Ovary (tissue), 9 donors: Measurements from ENCODE around the gene BANK1. TPM values are rescaled to one million over a fixed set of nuclear protein-coding genes. Genes with fewer than 3 reads are reported as not detected.

Experiments used
- DNase-seq, 5 donors: peaks; one replicate each; pipeline ENCODE4 v3.0.0-alpha.2; 2019 to 2020
- H3K27ac ChIP-seq, 2 donors: fragments of 200-600 bp; one replicate each; pipeline versions ENCODE4 v1.5.1 to v1.8.0; 2019 to 2022
- H3K27me3 ChIP-seq: fragments of 200-600 bp; one replicate; pipeline ENCODE4 v1.8.0; 2022
- H3K36me3 ChIP-seq: fragments of 200-600 bp; sonication (generic); one replicate; pipeline ENCODE4 v1.5.1; 2019
- H3K4me1 ChIP-seq: one replicate; pipeline ENCODE4 v1.8.1; 2013; ENCODE audit warnings: mild to moderate bottlenecking, moderate library complexity; ENCODE audit not compliant: insufficient read depth
- H3K4me3 ChIP-seq: fragments of 200-600 bp; sonication (generic); one replicate; pipeline ENCODE4 v1.5.1; 2017
- H3K9me3 ChIP-seq, 2 donors: fragments of 200-600 bp in 1 of 2; sonication (generic) in 1 of 2; one replicate each; pipeline versions ENCODE4 v1.5.1 to v1.8.1; 2013 to 2019; ENCODE audit warnings: mild to moderate bottlenecking in 1 of 2, moderate library complexity in 1 of 2
- EP300 ChIP-seq: sonication (generic); formaldehyde crosslinking; IDR thresholded peaks from one replicate; pipeline ENCODE4 v1.6.1; 2017; ENCODE audit warnings: antibody characterized with exemption
- POLR2A ChIP-seq: fragments of 450-650 bp; IDR thresholded peaks from one replicate; pipeline ENCODE4 v1.6.1; 2017; ENCODE audit warnings: antibody characterized with exemption, mild to moderate bottlenecking, moderate library complexity
- WGBS, 3 donors: extraction: QIAGEN DNeasy Blood & Tissue Kit in 1 of 3; methylation state at CpG; one replicate each; pipeline versions ENCODE4 v1.1.5 to v1.1.7; 2013 to 2017; 5-methylcytosine and 5-hydroxymethylcytosine counted together
- intact Hi-C, 4 donors: fragments of 100-400 bp; cut with DNase I; formaldehyde crosslinking; loops; one replicate each; pipeline versions ENCODE4 v1.11.0 to v1.15.1; 2022 to 2023
- polyA plus RNA-seq, 2 donors: library from polyadenylated mRNA; stranded (reverse); fragments of 200-250 nt in 1 of 2; fragments of 350-450 nt in 1 of 2; fragmentation: Illumina TruSeq in 1 of 2; extraction: RNeasy Lipid Tissue Mini Kit (QIAGEN cat#74804) in 1 of 2; gene quantifications; one replicate each; pipeline ENCODE4 v1.2.3, GENCODE V29; 2013 to 2014
- total RNA-seq, 7 donors: library from RNA; depleted of rRNA in 2 of 7; stranded (reverse); fragments of >200 nt in 2 of 7; fragmentation: NEBNext Ultra II Directional in 3 of 7; extraction: Animal tissue kit (Norgen Biotek cat#: 25700) in 3 of 7; gene quantifications; one replicate each; pipeline versions ENCODE4 v1.1.0 to v1.2.4, GENCODE V29; 2016 to 2023
- TF ChIP-seq, protein P1 (sequence below), 3 donors: fragments of 450-650 bp in 2 of 3; fragments of 200-600 bp in 1 of 3; IDR thresholded peaks; one replicate each; pipeline versions ENCODE4 v1.5.1 to v1.8.0; 2016 to 2022; ENCODE audit warnings: antibody characterized with exemption in 3 of 3, mild to moderate bottlenecking in 1 of 3
- donor health status: DM: no; HTN: no; CAD: no; lungs with moderate emphysema.
- donor health status: DM: no; HTN: no; CAD: no.
- donor health status: Bipolar disorder and iron deficiency.
- donor health status: DM: yes; HTN: yes; CAD: no.
- donor health status: DM: no; HTN: no; CAD: no.
- donor health status: DM: yes; HTN: yes; CAD: no.

Gene BANK1
- total and polyA plus RNA-seq, 9 donors, result 0.10 to 3.7 (median 0.36) TPM

DNA sequence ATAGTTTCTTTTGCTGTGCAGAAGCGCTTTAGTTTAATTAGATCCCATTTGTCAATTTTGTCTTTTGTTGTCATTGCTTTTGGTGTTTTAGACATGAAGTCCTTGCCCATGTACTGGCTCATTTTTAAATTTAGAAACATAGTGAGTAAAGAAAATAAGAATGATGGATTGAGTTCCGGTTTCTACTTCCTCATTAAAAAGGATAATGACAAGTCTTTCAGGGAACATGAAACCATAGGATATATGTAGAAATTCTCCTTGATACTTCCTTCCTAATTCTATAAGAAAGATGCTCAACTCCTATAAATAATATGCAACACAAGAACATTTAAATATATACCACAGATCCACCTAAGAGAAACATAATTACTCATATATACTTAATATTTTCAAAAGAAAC, 240.9 kb downstream of the BANK1 start:
- Histone ChIP-seq H3K36me3 (no peaks in the 10 kb centered on the region), H3K9me3 (no peaks in the 10 kb centered on the region), H3K4me3 (no peak overlapping the region), H3K4me1 (no peaks in the 10 kb centered on the region), H3K27ac (no peak overlapping the region), H3K27me3 (no peaks in the 10 kb centered on the region)
- 91 to 94% (median 93%) methylated on average over 2 of the region's 2 CpGs for WGBS, 3 donors
- intact Hi-C loops, result no loop called here
- TF ChIP-seq, protein P1, sequence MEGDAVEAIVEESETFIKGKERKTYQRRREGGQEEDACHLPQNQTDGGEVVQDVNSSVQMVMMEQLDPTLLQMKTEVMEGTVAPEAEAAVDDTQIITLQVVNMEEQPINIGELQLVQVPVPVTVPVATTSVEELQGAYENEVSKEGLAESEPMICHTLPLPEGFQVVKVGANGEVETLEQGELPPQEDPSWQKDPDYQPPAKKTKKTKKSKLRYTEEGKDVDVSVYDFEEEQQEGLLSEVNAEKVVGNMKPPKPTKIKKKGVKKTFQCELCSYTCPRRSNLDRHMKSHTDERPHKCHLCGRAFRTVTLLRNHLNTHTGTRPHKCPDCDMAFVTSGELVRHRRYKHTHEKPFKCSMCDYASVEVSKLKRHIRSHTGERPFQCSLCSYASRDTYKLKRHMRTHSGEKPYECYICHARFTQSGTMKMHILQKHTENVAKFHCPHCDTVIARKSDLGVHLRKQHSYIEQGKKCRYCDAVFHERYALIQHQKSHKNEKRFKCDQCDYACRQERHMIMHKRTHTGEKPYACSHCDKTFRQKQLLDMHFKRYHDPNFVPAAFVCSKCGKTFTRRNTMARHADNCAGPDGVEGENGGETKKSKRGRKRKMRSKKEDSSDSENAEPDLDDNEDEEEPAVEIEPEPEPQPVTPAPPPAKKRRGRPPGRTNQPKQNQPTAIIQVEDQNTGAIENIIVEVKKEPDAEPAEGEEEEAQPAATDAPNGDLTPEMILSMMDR (IDR thresholded peaks at IDR 0.05), result no peak
- TF ChIP-seq EP300, result no peak
- TF ChIP-seq POLR2A, result no peak
- no peak for DNase-seq

DNA sequence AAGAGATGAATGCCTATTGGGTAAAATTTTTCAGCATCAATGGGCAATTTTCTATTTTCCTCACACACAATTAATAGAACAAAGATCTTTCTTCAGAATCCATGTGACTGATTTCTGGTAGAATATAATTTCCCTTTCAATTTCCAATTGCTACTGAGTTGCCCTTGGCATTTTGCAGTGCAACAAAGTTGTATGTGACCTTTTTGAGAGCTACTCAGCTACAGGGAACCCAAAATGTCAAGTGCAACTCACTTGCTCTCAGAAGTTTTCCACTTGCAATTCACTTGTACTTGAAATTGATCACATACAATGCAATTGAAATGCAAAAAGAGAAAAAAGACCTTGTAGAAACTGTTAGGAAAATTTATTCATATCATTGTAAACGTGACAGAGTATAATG, 245.5 kb downstream of the BANK1 start:
- 64 to 80% (median 78%) methylated on average over 1 of the region's 1 CpG for WGBS, 3 donors
- no peak overlapping the region for H3K27ac ChIP-seq
- no peaks in the 10 kb centered on the region for H3K4me1 ChIP-seq
- TF ChIP-seq, protein P1 (IDR thresholded peaks at IDR 0.05), result no peak
- H3K27me3 ChIP-seq, result no peaks in the 10 kb centered on the region
- no peak overlapping the region for H3K4me3 ChIP-seq
- no peak for DNase-seq
- H3K9me3 ChIP-seq, result no peaks in the 10 kb centered on the region
- H3K36me3 ChIP-seq, result no peaks in the 10 kb centered on the region
- intact Hi-C loops, result no loop called here

DNA sequence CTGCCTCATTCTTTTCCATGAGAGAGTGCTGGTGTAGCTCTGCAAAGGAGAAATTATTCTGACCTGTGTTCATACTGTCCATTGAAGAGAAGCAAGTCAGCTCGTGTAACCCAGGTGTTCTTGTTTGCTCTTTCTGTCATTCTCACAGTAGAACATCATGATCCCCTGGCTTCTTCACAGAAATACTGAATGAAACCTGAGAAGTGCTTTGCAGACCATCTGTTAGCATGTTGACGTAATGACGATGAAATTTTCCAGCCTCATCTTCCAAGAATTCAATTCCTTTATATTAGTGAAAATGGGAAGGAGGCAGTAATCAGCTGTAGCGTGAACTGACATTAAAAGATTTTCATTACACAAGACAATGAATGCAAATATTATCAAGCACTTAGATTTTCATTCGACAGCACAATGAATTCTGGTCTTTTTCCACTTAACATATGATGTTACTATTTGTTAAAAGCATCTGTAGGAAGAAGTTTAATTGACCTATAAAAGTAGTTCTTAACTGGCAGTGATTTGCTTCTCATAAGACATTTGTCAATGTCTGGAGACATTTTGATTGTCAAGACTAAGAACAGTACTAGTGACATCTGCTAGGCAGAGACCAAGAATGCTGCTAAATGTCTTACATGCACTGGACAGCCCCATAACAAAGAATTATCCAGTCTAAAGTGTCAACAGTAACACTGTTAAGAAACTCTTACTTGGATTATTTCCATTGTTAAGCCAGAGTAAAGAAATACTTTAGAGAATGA, 246.3 kb downstream of the BANK1 start:
- Histone ChIP-seq H3K9me3 (no peaks in the 10 kb centered on the region), H3K27ac (no peak overlapping the region), H3K36me3 (no peaks in the 10 kb centered on the region), H3K27me3 (no peaks in the 10 kb centered on the region), H3K4me1 (no peaks in the 10 kb centered on the region), H3K4me3 (no peak overlapping the region)
- no peak for DNase-seq
- intact Hi-C loops, result no loop called here
- WGBS, 3 donors, result 60 to 69% (median 64%) methylated on average over 5 of the region's 5 CpGs
- TF ChIP-seq POLR2A (no peak), EP300 (no peak)
- TF ChIP-seq, protein P1 (IDR thresholded peaks at IDR 0.05), result no peak

DNA sequence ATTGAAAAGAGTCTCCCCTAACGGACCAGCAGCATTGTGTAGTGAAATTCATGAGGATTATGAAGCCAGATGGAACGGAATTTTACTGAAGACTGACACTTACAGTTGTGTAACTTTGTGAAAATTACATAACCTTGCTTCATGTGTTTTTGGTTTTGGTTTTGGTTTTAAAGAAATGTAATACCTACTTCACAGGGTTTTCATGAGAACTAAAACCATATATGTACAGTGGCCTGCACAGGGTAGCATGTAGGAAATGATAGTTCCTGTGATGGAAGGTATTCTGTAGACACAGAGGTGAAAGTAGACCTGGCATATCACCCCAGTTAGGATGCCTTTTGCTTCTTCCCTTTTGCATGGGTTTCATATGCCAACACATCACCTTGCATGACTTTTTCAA, 247.0 kb downstream of the BANK1 start:
- H3K27me3 ChIP-seq, result no peaks in the 10 kb centered on the region
- 43 to 58% (median 51%) methylated on average over 2 of the region's 2 CpGs for WGBS, 3 donors
- no peak overlapping the region for H3K27ac ChIP-seq

More for the DNA sequence above, 247.0 kb downstream of the BANK1 start:
- no peak for DNase-seq
- H3K9me3 ChIP-seq, result no peaks in the 10 kb centered on the region
- no peaks in the 10 kb centered on the region for H3K36me3 ChIP-seq
- no peak overlapping the region for H3K4me3 ChIP-seq
- intact Hi-C loops, result no loop called here
- no peaks in the 10 kb centered on the region for H3K4me1 ChIP-seq
- TF ChIP-seq, protein P1 (IDR thresholded peaks at IDR 0.05), result no peak
- TF ChIP-seq POLR2A (no peak), EP300 (no peak)
